HEK293 (cell line): ENCODE results near the gene CLMN.

Experiments used
- CTCF ChIA-PET: fragments of 350-600 bp; formaldehyde crosslinking; extraction: SDS; loops from one replicate; lab custom pipeline; 2021; ENCODE audit warnings: antibody characterized with exemption; lab: Yijun Ruan, JAX
- POLR2A ChIA-PET: fragments of 300-600 bp; formaldehyde crosslinking; extraction: SDS; loops from one replicate; lab custom pipeline; 2020; ENCODE audit warnings: antibody characterized with exemption, inconsistent platforms; lab: Yijun Ruan, JAX
- H3K27ac ChIP-seq: fragments of 200-500 bp; sonication (Bioruptor generic); 2 replicates; pipeline ENCODE4 v1.5.1; 2014; ENCODE audit warnings: low read depth, low read length, control low read depth, inconsistent platforms; ENCODE audit errors: extremely low read depth
- H3K36me3 ChIP-seq, 2 experiments: fragments of 200-500 bp in 1 of 2; sonication (Bioruptor generic) in 1 of 2; 1 replicate in 1 of 2; 2 replicates in 1 of 2; pipeline ENCODE4 v1.5.1; 2014 to 2017; ENCODE audit warnings: inconsistent platforms in 2 of 2, low read length in 2 of 2; ENCODE audit not compliant: control insufficient read depth in 2 of 2, insufficient read depth in 1 of 2
- H3K4me1 ChIP-seq: fragments of 200-500 bp; sonication (Bioruptor generic); 2 replicates; pipeline ENCODE4 v1.5.1; 2014; ENCODE audit warnings: mild to moderate bottlenecking, low read length, inconsistent platforms; ENCODE audit not compliant: control insufficient read depth, insufficient read depth
- H3K4me3 ChIP-seq: 2 replicates; pipeline ENCODE4 v1.5.1; 2011; ENCODE audit warnings: low read depth, mild to moderate bottlenecking, control low read depth, low read length, moderate library complexity
- H3K9me3 ChIP-seq: fragments of 200-500 bp; sonication (Bioruptor generic); 2 replicates; pipeline ENCODE4 v1.5.1; 2014; ENCODE audit warnings: low read depth, low read length, inconsistent platforms; ENCODE audit not compliant: control insufficient read depth, insufficient read depth
- FEZF1 ChIP-seq: fragments of 450-650 bp; formaldehyde crosslinking; IDR thresholded peaks from 2 replicates; pipeline ENCODE4 v1.5.1; 2016; ENCODE audit warnings: missing biosample characterization, missing genetic modification characterization
- GLIS1 ChIP-seq: fragments of 450-650 bp; formaldehyde crosslinking; IDR thresholded peaks from 2 replicates; pipeline ENCODE4 v1.5.1; 2016; ENCODE audit warnings: missing biosample characterization, missing genetic modification characterization
- KLF8 ChIP-seq: fragments of 450-650 bp; formaldehyde crosslinking; IDR thresholded peaks from 2 replicates; pipeline ENCODE4 v1.5.1; 2016; ENCODE audit warnings: missing biosample characterization, missing genetic modification characterization
- RBAK ChIP-seq: fragments of 450-650 bp; formaldehyde crosslinking; IDR thresholded peaks from 2 replicates; pipeline ENCODE4 v1.5.1; 2016; ENCODE audit warnings: missing biosample characterization, missing genetic modification characterization
- REPIN1 ChIP-seq: fragments of 450-650 bp; formaldehyde crosslinking; IDR thresholded peaks from 2 replicates; pipeline ENCODE4 v1.5.1; 2017; ENCODE audit warnings: missing biosample characterization, missing genetic modification characterization, low read depth
- ZBTB1 ChIP-seq: fragments of 450-650 bp; formaldehyde crosslinking; IDR thresholded peaks from 2 replicates; pipeline ENCODE4 v1.5.1; 2016; ENCODE audit warnings: missing biosample characterization, missing genetic modification characterization
- ZBTB17 ChIP-seq: fragments of 450-650 bp; formaldehyde crosslinking; IDR thresholded peaks from 2 replicates; pipeline ENCODE4 v1.5.1; 2016; ENCODE audit warnings: missing biosample characterization, missing genetic modification characterization
- ZIC2 ChIP-seq: fragments of 450-650 bp; formaldehyde crosslinking; IDR thresholded peaks from 2 replicates; pipeline ENCODE4 v1.5.1; 2016; ENCODE audit warnings: missing biosample characterization, missing genetic modification characterization
- ZNF341 ChIP-seq: fragments of 450-650 bp; formaldehyde crosslinking; IDR thresholded peaks from 2 replicates; pipeline ENCODE4; 2016; ENCODE audit warnings: low read depth, missing biosample characterization, missing genetic modification characterization
- ZNF394 ChIP-seq: fragments of 450-650 bp; formaldehyde crosslinking; IDR thresholded peaks from 2 replicates; pipeline ENCODE4 v1.5.1; 2016; ENCODE audit warnings: missing biosample characterization, missing genetic modification characterization, mild to moderate bottlenecking, moderate library complexity, borderline replicate concordance
- ZNF416 ChIP-seq: fragments of 450-650 bp; formaldehyde crosslinking; IDR thresholded peaks from 2 replicates; pipeline ENCODE4 v1.5.1; 2016; ENCODE audit warnings: missing biosample characterization, missing genetic modification characterization
- ZNF510 ChIP-seq: fragments of 450-650 bp; formaldehyde crosslinking; IDR thresholded peaks from 2 replicates; pipeline ENCODE4 v1.5.1; 2018; ENCODE audit warnings: mild to moderate bottlenecking, missing genetic modification characterization, missing biosample characterization; ENCODE audit not compliant: insufficient replicate concordance
- ZNF560 ChIP-seq: fragments of 450-650 bp; formaldehyde crosslinking; IDR thresholded peaks from 2 replicates; pipeline ENCODE4 v1.5.1; 2017; ENCODE audit warnings: missing biosample characterization, missing genetic modification characterization, borderline replicate concordance
- ZNF561 ChIP-seq: fragments of 450-650 bp; IDR thresholded peaks from 2 replicates; pipeline ENCODE4 v1.5.1; 2018; ENCODE audit warnings: missing biosample characterization, missing genetic modification characterization, borderline replicate concordance
- ZNF596 ChIP-seq: fragments of 450-650 bp; IDR thresholded peaks from 2 replicates; pipeline ENCODE4 v1.5.0; 2018; ENCODE audit warnings: missing biosample characterization, mild to moderate bottlenecking, missing genetic modification characterization, moderate library complexity
- ZNF777 ChIP-seq: fragments of 450-650 bp; formaldehyde crosslinking; IDR thresholded peaks from 2 replicates; pipeline ENCODE4 v1.5.1; 2017; ENCODE audit warnings: missing biosample characterization, missing genetic modification characterization, borderline replicate concordance
- ZNF830 ChIP-seq: fragments of 450-650 bp; IDR thresholded peaks from 2 replicates; pipeline ENCODE4 v1.5.0; 2018; ENCODE audit warnings: missing biosample characterization, missing genetic modification characterization, low read depth, mild to moderate bottlenecking, moderate library complexity
- TF ChIP-seq, protein P1 (sequence below): fragments of 450-650 bp; formaldehyde crosslinking; IDR thresholded peaks from 2 replicates; pipeline ENCODE4 v1.5.1; 2016; ENCODE audit warnings: missing biosample characterization, missing genetic modification characterization
- TF ChIP-seq, protein P2 (sequence below): fragments of 450-650 bp; formaldehyde crosslinking; IDR thresholded peaks from 2 replicates; pipeline ENCODE4 v1.5.1; 2017; ENCODE audit warnings: missing biosample characterization, mild to moderate bottlenecking, missing genetic modification characterization, moderate library complexity
- TF ChIP-seq, protein P3 (sequence below): fragments of 450-650 bp; formaldehyde crosslinking; IDR thresholded peaks from 2 replicates; pipeline ENCODE4 v1.5.1; 2016; ENCODE audit warnings: missing biosample characterization, missing genetic modification characterization
- TF ChIP-seq, protein P4 (sequence below): fragments of 450-650 bp; formaldehyde crosslinking; IDR thresholded peaks from 2 replicates; pipeline ENCODE4 v1.5.1; 2016; ENCODE audit warnings: missing biosample characterization, missing genetic modification characterization
- TF ChIP-seq, protein P5 (sequence below): fragments of 450-650 bp; formaldehyde crosslinking; IDR thresholded peaks from 2 replicates; pipeline ENCODE4 v1.5.1; 2016; ENCODE audit warnings: missing biosample characterization, missing genetic modification characterization

Gene CLMN

DNA sequence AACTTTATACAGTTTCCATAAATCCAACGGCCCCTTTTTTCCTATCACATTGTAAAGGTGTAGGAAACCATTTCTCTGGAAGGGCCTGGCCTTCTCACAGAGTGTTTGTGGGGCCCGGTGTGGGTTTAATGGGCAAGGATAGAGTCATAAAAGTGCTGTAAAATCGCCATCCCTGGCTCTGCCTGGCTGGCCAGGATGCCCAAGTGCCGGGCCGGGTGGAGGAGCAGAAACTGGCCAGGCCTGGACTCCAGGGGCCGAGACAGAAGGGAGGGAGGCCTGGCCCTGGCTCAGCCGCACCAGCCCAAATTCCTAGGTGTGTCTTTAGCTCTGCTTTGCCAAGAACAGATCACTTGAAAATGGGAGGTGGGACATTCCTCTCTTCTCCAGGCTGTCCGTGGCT lies 85.3 kb downstream of the CLMN start:
- no peaks in the 10 kb centered on the region for H3K9me3 ChIP-seq
- ChIA-PET CTCF (no interaction called here), POLR2A (no interaction called here)
- TF ChIP-seq ZNF416 (tag by site-specific recombination) (no peak), ZNF341 (tag by site-specific recombination) (peak; percentile 63)
- H3K36me3 ChIP-seq, result no peaks in the 10 kb centered on the region
- H3K4me1 ChIP-seq, result 0 out of 2 replicates have a peak, but pooled peaks cover 3% of the 10 kb centered on the region
- H3K27ac ChIP-seq, result no peak overlapping the region
- H3K4me3 ChIP-seq, result no peak overlapping the region

DNA sequence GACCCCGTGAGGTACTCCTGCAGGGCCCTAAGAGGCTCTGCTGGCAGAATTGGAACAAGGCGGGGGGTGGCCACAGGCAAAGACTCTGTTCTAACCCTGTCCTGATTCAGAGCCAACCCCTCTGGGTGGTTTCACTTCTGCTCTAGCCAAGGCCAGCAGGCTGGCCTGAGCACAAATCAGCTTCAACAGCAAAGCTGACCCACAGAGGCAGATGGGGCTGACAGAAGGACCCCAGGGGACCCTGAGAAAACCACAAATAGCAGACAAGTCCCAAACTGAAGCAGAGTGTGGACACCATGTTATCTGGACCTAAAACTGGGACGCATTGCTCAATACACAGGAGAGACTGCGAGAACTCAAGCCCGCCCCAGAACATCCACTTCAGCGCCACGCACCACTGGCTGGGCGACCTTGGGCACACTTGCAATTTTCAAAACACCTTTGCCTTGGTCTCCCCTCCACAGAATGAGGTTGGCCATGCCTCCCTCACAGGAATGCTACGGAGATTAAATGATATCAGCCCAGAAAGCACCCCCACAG lies 85.9 kb downstream of the CLMN start:
- no peak overlapping the region for H3K27ac ChIP-seq
- H3K4me3 ChIP-seq, result no peak overlapping the region
- TF ChIP-seq, protein P1, sequence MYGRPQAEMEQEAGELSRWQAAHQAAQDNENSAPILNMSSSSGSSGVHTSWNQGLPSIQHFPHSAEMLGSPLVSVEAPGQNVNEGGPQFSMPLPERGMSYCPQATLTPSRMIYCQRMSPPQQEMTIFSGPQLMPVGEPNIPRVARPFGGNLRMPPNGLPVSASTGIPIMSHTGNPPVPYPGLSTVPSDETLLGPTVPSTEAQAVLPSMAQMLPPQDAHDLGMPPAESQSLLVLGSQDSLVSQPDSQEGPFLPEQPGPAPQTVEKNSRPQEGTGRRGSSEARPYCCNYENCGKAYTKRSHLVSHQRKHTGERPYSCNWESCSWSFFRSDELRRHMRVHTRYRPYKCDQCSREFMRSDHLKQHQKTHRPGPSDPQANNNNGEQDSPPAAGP, result no peak
- TF ChIP-seq ZNF394 (tag by site-specific recombination), result no peak
- no peak for TF ChIP-seq ZNF561 (tag by site-specific recombination)
- peak; percentile 95 for TF ChIP-seq GLIS1 (tag by site-specific recombination)
- TF ChIP-seq, protein P2, sequence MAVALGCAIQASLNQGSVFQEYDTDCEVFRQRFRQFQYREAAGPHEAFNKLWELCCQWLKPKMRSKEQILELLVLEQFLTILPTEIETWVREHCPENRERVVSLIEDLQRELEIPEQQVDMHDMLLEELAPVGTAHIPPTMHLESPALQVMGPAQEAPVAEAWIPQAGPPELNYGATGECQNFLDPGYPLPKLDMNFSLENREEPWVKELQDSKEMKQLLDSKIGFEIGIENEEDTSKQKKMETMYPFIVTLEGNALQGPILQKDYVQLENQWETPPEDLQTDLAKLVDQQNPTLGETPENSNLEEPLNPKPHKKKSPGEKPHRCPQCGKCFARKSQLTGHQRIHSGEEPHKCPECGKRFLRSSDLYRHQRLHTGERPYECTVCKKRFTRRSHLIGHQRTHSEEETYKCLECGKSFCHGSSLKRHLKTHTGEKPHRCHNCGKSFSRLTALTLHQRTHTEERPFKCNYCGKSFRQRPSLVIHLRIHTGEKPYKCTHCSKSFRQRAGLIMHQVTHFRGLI (tag by site-specific recombination), result peak; percentile 55; the same call in 1 of the 2 replicates
- no peaks in the 10 kb centered on the region for H3K36me3 ChIP-seq
- H3K4me1 ChIP-seq, result no peaks in the 10 kb centered on the region
- no peaks in the 10 kb centered on the region for H3K9me3 ChIP-seq
- ChIA-PET POLR2A (no interaction called here), CTCF (no interaction called here)

DNA sequence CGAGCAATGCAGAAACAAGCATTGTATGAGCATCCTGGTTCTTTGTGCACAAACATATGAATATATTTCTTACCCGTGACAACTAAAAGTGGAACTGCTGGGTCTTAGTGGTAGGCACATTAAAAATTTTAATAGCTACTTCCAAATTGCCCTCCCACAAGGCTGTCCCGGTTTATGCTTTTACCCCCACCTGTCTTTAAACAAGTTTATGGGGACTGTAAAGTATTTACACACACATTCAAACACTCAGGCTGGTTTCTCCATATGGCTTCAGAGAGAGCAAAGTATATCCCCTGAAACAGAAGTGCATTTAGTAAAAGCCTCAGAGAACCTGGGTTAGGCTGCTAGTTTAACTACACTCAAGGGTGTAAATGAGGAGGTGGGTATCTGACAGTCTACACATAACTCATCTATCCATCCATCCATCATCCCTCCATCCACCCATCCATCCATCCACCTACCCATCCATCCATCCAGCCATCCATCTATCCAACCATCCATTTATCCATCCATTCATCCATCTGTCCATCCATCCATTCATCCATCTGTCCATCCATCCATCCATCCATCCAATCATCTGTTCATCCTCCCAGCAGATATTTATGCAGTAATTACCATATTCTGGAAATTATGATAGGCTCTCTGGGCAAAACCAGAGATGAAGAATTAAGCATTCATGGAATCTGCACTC lies 86.7 kb downstream of the CLMN start:
- Histone ChIP-seq H3K9me3 (no peaks in the 10 kb centered on the region), H3K4me1 (peaks cover 4% of the 10 kb centered on the region), H3K27ac (no peak overlapping the region), H3K36me3 (no peaks in the 10 kb centered on the region), H3K4me3 (no peak overlapping the region)
- CTCF ChIA-PET, result no interaction called here
- POLR2A ChIA-PET, result no interaction called here
- peak; percentile 53 for TF ChIP-seq FEZF1
- no peak for TF ChIP-seq ZNF560 (tag by site-specific recombination)
- TF ChIP-seq, protein P3, sequence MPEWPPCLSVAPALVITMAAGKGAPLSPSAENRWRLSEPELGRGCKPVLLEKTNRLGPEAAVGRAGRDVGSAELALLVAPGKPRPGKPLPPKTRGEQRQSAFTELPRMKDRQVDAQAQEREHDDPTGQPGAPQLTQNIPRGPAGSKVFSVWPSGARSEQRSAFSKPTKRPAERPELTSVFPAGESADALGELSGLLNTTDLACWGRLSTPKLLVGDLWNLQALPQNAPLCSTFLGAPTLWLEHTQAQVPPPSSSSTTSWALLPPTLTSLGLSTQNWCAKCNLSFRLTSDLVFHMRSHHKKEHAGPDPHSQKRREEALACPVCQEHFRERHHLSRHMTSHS, result no peak
- peak; percentile 99 for TF ChIP-seq ZBTB17
- no peak for TF ChIP-seq KLF8 (tag by site-specific recombination)
- TF ChIP-seq ZNF510 (tag by site-specific recombination), result no peak
- TF ChIP-seq, protein P4, sequence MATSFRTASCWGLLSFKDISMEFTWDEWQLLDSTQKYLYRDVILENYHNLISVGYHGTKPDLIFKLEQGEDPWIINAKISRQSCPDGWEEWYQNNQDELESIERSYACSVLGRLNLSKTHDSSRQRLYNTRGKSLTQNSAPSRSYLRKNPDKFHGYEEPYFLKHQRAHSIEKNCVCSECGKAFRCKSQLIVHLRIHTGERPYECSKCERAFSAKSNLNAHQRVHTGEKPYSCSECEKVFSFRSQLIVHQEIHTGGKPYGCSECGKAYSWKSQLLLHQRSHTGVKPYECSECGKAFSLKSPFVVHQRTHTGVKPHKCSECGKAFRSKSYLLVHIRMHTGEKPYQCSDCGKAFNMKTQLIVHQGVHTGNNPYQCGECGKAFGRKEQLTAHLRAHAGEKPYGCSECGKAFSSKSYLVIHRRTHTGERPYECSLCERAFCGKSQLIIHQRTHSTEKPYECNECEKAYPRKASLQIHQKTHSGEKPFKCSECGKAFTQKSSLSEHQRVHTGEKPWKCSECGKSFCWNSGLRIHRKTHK, result no peak
- no peak for TF ChIP-seq ZBTB1 (tag by site-specific recombination)
- peak; percentile 44 for TF ChIP-seq ZIC2
- no peak for TF ChIP-seq ZNF777 (tag by site-specific recombination)
- TF ChIP-seq, protein P5, sequence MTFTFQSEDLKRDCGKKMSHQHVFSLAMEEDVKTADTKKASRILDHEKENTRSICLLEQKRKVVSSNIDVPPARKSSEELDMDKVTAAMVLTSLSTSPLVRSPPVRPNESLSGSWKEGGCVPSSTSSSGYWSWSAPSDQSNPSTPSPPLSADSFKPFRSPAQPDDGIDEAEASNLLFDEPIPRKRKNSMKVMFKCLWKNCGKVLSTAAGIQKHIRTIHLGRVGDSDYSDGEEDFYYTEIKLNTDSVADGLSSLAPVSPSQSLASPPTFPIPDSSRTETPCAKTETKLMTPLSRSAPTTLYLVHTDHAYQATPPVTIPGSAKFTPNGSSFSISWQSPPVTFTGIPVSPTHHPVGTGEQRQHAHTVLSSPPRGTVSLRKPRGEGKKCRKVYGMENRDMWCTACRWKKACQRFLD (tag by site-specific recombination), result no peak
- TF ChIP-seq, protein P1, result no peak
- no peak for TF ChIP-seq RBAK (tag by site-specific recombination)
- TF ChIP-seq ZNF830 (tag by site-specific recombination), result no peak
- 0 out of 2 replicates have a peak, but pooled peaks have one; percentile 28 for TF ChIP-seq ZNF596
- TF ChIP-seq REPIN1 (tag by site-specific recombination), result no peak
- no peak for TF ChIP-seq ZNF394 (tag by site-specific recombination)
